Stimulated activated CD4-positive, alpha-beta T cell treated with anti-CD3 and anti-CD28 coated beads, Interleukin-4, amount 100 ng/mL, for 1 hour (primary cell): ENCODE measurements around the gene ACTR6.
A peak's percentile ranks its signal among the peaks of the same experiment; 100 is the strongest.
"Not testable (repeated sequence)": the region's sequence is repeated elsewhere in the genome, so short reads cannot be mapped to it uniquely, and the experiment has no call there.

Source experiments
- DNase-seq: peaks from one replicate; pipeline ENCODE4 v3.0.0-alpha.2; 2020

Gene ACTR6

DNA sequence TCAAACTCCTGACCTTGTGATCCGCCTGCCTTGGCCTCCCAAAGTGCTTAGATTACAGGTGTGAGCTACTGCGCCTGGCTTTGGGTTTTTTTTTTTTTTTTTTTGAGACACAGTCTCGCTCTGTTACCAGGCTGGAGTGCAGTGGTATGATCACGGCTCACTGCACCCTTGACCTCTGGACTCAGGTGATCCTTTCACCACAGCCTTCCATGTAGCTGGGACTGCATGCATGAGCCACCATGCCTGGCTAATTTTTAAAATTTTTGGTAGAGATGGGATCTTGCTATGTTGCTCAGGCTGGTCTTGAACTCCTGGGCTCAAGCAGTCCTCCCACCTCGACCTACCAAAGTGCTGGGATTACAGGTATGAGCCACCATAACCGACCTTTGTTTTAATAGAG lies 21.6 kb downstream of the ACTR6 start:
- not testable (repeated sequence) for DNase-seq

- DNase-seq, result no peak
Measured at GRCh38 chr12:100225491-100225890, 24.9 kb downstream of the ACTR6 start.

- DNase-seq, result no peak
Measured at GRCh38 chr12:100229036-100229635, 28.5 kb downstream of the ACTR6 start.

DNA sequence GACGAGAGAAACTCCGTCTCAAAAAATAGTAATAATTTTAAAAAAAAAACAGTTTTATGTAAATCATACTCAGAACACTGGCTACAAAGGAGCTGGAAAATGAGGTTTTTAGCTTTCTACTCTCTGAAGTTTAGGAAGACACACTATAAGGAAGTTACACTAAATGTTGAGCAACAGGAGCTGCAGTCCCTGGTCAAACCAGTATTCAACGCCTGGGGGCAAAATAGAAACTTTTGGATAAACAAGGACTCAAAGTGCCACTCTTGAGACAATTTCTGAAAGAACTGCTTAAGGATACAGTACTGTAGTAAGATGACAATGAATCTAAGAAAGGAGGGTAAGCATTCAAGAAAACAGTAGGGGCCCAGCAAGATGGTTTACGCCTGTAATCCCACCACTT lies 29.3 kb downstream of the ACTR6 start:
- DNase-seq, result no peak

- not testable (repeated sequence) for DNase-seq
Measured at GRCh38 chr12:100231873-100232272, 31.3 kb downstream of the ACTR6 start.

DNA sequence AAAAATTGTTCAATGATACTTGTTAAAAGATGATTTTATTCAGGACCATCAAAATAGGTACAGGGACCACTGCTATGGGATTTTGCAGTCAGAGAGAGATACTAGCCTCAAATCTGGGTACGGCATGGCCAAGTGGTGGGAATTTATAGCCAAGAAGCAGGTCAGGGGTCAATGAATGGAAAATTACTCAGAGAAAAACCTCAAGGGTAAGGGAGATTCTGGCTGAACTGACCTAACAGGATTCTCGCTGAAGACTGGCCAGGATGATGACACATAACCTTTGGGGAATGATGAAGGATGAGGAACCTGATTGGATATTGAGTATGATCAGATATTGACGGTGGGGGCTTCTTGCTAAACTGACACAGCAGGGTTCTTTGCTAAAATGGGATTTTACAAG lies 33.6 kb downstream of the ACTR6 start:
- no peak for DNase-seq

DNA sequence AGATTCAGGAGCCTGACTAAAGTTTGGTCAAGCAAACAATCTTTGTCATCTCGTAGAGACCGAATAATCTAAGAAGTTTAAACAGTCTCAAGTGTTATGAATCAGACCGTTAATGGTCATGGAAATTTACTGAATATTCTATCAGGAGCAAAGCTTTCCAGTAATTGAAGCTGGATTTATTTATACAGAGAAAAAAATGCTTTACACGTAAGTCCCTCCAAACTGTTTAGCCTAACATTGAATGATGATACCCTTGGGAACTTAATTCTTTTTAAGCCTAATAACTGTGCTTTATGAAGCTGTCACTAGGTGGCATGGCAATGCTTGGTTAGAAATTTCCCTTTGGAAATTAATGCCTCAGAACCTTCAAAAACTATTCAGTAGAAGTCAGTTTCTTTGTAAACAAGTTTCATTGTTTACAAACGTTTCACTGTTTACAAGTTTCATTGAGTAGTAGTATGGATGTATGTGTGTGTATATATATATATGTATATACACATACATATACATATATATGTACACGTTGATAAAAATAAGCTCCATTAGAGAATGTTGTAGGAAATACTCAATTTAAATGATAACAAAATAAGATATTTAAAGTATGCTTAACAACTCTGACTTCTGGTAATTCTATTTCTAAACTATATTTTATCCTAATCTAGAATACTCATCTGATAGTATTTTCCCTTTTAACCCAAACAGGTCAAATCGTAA lies 34.1 kb downstream of the ACTR6 start:
- no peak for DNase-seq

- no peak for DNase-seq
Measured at GRCh38 chr12:100238801-100239200, 38.2 kb downstream of the ACTR6 start.

- no peak for DNase-seq
Measured at GRCh38 chr12:100239589-100239988, 39.0 kb downstream of the ACTR6 start.

GRCh38 chr12:100243137-100243536 lies 42.5 kb downstream of the ACTR6 start:
- no peak for DNase-seq

DNA sequence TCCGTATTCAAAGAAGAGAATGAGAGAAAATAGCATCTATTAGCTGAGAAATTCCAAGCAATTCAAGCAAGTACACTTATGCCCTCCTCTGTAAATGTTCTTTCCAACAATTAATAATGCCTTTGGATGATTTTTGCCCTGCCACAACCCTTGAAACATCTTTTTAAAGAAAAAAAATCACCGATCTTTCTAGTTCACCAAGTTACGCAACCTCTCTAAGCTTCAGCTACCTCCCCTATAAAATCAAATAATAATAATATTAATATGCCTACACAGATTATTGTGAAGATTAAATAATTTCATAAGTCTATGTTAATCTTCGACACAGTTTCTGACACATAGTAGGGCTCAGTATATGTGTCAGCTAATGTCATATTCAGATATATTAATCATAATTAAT lies 47.1 kb downstream of the ACTR6 start:
- DNase-seq, result no peak

DNA sequence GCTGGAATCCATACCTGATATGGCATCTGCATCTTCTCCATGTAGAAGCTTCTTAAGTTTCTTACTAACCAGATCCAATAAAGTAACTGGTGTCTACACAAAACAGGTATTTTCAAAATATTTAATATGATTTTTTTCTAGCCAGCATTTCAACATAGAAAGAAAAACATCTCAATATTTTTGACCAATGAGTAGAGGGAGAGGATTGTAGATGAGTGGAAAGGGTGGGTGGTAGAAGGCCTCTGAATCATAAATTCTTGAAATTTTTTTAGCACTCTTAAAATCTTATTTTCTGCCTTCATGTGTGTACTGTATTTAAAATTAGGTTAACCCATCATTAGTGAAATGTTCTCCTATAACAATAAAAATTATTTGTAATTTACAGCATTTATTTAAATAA lies 48.3 kb downstream of the ACTR6 start:
- DNase-seq, result no peak

DNA sequence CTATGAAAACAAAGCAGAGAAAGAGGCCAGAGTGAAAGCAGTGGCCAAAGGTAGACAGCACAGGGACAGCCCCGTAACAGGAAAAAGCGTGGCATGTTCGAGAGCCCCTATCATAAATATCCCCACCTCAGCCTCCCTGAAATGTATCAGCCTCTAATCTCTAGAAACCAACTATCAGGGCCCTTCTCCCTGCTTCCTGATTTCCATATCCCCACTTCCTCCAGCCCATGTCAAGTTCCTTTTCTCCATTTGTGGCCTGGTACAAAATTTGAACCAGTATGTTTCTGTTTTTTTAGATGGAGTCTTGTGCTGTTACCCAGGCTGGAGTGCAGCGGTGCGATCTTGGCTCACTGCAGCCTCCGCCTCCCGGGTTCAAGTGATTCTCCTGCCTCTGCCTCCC lies 49.3 kb downstream of the ACTR6 start:
- DNase-seq, result no peak

DNA sequence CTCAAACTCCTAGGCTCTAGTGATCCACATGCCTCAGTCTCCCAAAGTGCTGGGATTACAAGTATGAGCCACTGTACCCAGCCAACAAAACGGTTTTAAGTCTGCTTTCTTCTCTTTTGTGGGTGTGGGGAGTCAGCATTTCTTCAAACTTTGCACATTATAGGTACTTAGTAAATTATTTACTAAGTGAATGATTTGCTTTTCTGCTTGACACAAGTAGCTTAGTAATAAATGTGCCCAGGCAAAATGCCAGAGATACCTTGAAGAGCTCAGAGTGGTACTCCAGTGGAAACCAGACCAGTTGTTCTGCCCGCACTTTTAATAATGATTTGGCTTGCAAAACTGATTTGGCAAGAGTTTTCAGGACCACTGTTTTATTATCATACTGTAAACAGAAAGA lies 51.3 kb downstream of the ACTR6 start:
- DNase-seq, result no peak

- DNase-seq, result no peak
Measured at GRCh38 chr12:100253437-100253836, 52.8 kb downstream of the ACTR6 start.

DNA sequence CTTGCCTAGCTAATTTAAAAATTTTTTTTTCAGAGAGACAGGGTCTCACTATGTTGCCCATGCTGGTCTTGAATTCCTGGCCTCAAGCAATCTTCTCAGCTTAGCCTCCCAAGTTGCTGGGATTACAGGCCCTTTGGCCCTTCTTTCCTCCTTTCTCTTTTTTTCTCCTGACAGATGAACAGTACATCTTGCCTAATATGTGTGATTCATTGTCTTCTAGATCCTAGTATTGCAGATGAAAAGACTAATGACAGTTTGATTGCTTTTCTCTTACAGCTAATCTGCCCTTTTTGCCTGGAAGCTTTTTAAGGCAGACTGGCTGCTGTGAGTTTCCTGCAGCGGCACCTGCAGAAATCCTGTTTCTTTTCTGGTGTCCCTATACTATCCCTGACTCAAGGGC lies 54.3 kb downstream of the ACTR6 start:
- no peak for DNase-seq

DNA sequence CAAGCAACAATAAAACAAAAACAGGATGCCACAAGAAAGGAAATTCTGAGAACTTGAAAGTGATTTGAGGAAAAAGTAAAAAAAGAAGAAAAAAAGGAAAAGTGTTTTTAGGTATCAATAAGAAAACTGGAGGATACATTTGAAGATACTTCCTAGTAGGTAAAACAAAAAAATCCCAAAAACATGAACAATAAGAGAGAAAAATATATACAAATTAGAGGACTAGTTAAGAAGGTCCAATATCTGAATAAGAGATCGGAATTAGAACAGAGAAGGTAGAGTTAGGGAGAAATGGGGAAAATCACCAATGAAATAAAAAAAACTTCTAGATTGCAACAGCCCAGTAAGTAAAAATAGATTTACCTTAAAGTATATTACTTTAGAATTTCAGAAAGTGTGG lies 57.5 kb downstream of the ACTR6 start:
- DNase-seq, result no peak

GRCh38 chr12:100263131-100263530 lies 62.5 kb downstream of the ACTR6 start:
- DNase-seq, result no peak

GRCh38 chr12:100265107-100265506 lies 64.5 kb downstream of the ACTR6 start:
- DNase-seq, result not testable (repeated sequence)

- DNase-seq, result no peak
Measured at GRCh38 chr12:100265732-100266584, 65.3 kb downstream of the ACTR6 start.

- peak; percentile 95 for DNase-seq
Measured at GRCh38 chr12:100266585-100266834, 65.9 kb downstream of the ACTR6 start.

DNA sequence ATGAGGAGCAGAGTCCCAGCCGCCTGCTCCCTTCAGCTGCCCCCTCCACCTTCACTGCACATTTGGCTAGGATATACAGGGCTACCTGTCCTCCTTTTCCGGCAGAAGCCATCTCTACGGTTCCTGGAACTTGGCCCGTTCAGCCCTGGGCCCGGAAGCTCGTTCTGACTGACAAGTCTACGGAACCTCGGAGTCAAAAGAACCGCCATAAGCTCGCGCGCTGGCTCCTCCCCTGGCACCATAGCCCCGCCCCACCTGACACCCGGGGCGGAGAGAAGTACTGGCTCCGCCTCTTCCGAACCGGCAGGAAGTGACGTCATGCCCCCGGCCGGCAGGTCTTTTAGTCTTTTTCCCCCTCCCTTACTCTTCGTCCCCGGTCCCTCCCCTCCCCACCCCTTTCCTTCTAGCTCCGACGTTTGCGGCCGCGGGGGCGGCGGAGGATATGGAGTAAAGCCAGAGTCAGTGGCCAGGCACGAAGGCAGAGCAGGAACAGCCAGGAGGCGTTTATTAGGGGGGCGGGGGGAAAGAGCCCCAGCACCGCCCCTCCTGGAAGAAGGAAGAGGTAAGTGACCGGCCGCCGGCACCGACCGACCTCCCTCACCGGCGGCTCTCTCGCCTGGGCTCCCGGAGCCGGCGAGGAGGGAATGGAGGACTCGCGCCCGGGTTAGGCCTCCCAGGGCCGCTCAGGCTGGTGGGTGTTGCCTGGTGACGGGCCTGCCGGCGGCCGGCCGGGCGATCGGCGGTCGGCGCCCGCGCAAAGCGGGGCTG lies 66.4 kb downstream of the ACTR6 start, which contains the start of the genes DEPDC4 and SCYL2:
Gene DEPDC4, minus strand, starts transcription at position 245 of the 768 bp plus-strand sequence. Its CDS starts 3 bp downstream, at position 242.
Gene SCYL2, plus strand, starts transcription at position 343 of the 768 bp plus-strand sequence. CDS start 15,794 bp downstream, outside the sequence.
- peak; percentile 90 for DNase-seq

DNA sequence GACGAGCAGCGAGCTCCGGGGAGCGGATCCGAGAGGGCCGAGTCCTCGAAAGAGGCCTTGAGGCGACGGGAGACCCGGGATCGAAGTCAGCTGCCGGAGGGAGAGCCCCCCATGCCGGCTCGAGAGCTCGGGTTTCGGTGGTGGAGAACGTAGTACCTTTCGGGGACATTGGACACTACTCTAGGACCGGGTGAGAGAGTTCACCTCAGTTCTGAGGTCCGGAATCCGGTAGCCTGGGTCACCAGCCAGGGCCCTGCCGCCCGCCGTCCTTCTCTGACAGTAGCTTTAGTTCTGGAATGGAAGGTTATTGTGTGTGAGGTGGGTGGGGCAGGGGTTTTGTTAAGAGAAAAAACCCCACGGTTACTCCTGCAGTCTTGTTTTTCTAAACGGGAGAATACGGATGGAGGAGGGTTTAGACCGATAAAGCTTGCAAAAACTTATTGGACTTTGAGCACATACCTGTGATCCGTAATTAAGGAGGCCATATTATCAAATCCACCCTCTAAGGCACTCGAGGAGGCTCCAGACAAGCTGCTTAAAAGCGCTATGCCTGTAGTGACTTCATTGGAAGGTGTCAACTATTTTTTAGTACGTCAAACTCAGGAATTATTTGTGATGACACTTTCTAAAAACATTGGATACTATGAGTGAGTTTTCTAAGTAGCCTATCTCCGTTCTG lies 67.1 kb downstream of the ACTR6 start:
- no peak for DNase-seq
